Dedifferentiated amniotic fluid mesenchymal stem cell (primary cell): ENCODE results near the gene NOCT.
"Not testable (repeated sequence)": the region's sequence is repeated elsewhere in the genome, so short reads cannot be mapped to it uniquely, and the experiment has no call there.

Source experiments
- DNase-seq: peaks from one replicate; pipeline ENCODE4 v3.0.0-alpha.2; 2016; ENCODE audit errors: extremely low spot score

The NOCT gene

DNA sequence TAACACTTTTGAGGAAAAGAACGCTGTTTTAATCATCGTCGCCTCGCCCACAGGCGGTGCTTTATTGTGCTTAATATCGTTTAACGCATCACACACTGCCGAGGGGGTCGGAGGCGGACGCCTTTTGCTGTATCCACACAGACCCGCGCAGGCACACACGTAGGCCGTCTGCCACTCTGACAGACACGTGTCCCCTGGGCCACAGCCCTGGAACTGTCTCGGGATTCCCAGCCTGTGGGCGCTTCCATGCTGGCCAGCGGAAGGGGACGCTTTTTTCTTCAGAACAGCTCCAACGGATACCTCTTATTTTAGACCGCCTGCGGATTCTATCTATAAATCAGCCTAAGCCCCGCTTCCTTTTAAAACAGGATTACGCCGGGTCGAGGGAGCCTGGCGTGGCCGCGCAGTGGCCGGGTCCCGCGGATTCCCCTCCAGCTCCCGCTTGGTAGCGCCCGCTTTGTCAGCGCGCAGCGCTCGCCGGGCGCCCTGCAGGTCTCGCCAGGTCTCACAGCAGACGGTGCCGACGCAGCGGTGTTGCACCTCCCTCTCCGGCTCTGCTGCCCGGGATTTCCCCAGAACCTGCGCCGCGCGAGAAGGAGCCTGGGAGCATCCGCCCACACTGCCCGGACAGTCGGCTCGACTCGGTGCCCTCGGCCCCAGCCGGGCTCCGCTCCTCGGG, at the start of gene NOCT:
Gene NOCT (plus strand): TSS at position 513 of the 679 bp plus-strand sequence. CDS start 201 bp downstream, outside the sequence.
- peak; percentile 75 for DNase-seq

DNA sequence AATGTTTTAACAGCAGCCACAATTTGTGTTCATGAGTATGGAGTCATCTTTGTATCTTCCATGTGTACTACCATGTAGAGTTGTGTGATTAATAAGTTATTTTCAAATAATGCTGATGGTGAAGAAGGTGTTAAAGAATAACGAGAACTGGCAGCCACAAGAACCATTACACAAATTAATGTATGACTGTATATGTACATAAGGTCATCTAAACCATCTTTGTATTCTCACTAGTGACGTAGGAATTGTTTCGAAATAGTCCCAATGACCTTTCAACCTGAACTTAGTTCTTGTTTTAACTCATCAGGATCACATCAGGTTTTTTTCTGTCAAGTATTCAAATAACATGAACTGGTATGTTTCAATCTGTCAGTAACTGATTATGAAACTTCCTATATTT, 48.3 kb upstream of the NOCT start:
- no peak for DNase-seq

- DNase-seq, result no peak
Observed at GRCh38 chr4:138972956-138973801, 42.4 kb upstream of the NOCT start.

GRCh38 chr4:138975225-138975624, 40.4 kb upstream of the NOCT start:
- DNase-seq, result no peak

DNA sequence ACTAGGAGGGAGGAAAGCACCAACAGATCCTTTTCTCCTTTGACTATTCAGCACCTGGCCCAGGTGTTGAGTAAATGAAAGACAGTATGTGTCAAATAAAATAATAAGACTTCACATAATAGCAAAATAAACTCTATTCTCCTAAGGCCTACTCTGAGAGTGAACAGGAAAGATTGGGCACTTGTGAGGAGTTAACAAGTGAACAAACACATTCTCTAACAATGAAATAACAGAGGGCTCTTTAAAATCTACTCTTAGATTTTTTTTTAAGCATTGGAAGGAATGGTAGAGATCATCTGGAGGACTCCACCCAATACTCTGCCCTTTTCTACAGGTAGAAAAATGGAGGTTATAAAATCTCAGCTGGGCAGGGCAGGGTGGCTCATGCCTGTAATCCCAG, 39.1 kb upstream of the NOCT start:
- DNase-seq, result no peak

- DNase-seq, result no peak
Observed at GRCh38 chr4:138977524-138977923, 38.1 kb upstream of the NOCT start.

- DNase-seq, result no peak
Observed at GRCh38 chr4:138978028-138978585, 37.5 kb upstream of the NOCT start.

- DNase-seq, result no peak
Observed at GRCh38 chr4:138978600-138978999, 37.0 kb upstream of the NOCT start.

DNA sequence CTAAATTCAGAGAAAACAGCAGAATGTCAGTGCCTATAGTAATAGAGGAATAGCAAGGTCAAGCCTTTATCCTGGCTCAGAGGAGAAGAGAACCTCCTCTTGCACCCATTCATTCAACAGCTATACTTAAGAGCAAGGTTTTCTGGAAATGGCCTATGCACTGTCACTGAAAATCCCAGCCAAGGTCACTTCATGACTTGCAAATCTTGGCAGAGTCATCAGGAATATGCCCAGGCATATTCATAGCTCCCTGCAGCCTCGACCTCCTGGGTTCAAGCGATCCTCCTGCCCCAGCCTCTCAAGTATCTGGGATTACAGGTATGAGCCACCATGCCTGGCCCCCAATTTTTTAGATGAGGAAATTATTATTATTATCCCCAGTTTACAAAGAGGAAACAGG, 35.8 kb upstream of the NOCT start:
- DNase-seq, result no peak

DNA sequence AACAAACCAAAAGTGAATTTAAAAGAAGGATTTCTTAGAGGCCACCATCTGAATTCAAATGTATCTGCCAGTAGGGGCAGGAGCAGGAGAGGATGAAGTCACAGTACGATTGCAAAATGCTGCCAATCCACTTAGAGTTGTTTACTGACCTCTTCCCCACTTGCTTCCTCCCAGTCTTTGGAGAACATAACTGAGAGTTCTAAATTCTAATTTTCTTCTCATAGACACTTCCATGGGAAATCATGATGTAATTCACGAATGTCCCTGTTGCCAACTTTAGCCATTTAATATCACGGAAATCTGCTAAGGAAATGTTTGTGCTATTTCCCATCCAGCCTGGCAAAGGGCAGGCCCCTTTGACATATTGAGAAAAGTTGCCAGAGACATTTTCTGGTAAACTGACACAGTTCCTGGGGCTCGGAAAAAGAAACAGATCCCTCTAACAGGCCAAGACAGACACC, 33.6 kb upstream of the NOCT start:
- DNase-seq, result peak; percentile 34

- DNase-seq, result no peak
Observed at GRCh38 chr4:138982754-138983153, 32.8 kb upstream of the NOCT start.

DNA sequence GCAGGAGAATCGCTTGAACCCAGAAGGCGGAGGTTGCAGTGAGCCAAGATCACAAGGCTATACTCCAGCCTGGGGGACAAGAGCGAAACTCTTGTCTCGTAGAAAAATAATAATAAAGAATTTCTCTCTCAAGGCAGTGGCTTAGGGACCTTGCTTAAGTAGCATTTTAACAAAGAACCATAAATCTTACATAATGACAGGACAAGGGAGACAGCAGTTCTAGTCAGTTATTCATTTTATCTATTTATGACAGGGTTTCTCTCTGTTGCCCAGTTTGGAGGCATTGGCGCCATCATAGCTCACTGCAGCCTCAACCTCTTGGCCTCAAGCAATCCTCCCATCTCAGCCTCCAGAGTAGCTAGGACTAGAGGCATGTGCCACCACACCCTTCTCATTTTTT, 31.9 kb upstream of the NOCT start:
- DNase-seq, result no peak

- no peak for DNase-seq
Observed at GRCh38 chr4:138984647-138985046, 30.9 kb upstream of the NOCT start.

- DNase-seq, result no peak
Observed at GRCh38 chr4:138992676-138993075, 22.9 kb upstream of the NOCT start.

DNA sequence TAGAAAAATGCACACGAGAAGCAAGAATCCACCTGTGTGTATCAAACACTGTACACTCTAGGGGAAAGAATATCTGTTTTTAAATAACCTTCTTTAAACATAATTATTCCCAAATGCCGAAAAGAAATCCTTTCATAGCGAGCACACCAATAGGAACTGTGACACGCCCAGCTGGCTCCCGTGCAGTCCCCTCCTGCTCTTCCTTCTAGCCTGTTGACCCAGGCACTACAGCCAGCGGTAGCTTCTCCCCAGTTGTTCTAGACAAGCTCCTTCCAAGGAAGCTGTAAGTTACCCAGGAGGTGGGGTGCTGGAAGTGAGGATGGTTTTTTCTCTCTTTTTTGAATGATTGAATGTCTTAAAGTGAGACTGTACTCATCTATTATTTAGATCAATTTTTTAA, 19.5 kb upstream of the NOCT start:
- DNase-seq, result no peak

DNA sequence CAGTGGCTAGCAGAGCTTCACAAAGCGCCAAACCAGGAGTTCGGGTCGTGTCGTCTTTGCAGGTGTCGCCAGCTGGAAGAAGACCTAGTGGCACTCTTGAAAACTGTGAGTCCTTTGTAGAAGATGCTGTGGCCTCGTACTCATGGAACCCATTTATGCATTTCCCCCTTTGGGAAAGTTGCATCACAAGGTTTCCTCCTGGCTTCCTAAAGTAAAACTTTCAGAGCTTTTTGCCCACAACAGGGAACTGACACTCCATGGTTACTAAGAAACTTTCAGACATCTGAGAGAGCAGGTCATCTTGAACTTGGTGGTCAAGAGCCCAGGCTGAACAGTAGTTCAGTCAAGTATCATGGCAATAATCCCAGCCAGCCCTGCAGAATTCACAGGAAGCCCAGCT, 15.9 kb upstream of the NOCT start:
- no peak for DNase-seq

GRCh38 chr4:139000134-139000533, 15.4 kb upstream of the NOCT start:
- not testable (repeated sequence) for DNase-seq

DNA sequence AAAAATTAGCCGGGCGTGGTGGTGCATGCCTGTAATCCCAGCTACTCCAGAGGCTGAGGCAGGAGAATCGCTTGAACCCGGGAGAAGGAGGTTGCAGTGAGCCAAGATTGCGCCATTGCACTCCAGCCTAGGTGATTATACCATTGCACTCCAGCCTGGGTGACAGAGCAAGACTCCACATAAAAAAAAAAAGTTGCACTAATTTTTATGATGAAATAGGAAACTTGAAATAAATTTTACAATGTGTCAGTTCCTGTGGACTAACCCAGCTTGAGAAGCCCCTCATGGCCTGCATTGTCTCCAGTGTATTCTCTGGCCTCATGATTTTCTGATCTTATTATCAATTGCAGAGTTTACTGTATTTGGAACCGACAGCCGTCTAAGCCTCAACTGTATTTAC, 14.2 kb upstream of the NOCT start:
- not testable (repeated sequence) for DNase-seq

DNA sequence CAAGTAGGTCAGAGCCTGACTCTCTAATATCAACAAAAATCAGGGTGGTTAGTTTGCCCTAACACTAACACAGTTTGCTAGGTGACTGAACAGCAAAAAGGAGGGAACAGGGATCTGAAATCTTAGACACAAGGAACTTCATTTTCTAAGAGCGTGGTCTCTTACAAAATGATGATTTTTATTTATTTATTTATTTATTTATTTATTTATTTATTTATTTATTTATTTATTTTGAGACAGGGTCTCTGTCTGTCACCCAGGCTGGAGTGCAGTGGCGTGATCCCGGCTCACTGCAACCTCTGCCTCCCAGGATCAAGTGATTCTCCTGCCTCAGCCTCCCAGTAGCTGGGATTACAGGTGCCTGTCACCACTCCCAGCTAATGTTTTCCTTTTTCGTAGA, 11.9 kb upstream of the NOCT start:
- DNase-seq, result not testable (repeated sequence)

- DNase-seq, result no peak
Observed at GRCh38 chr4:139005774-139006173, 9.8 kb upstream of the NOCT start.

- no peak for DNase-seq
Observed at GRCh38 chr4:139007640-139008039, 7.9 kb upstream of the NOCT start.

- not testable (repeated sequence) for DNase-seq
Observed at GRCh38 chr4:139008278-139008677, 7.3 kb upstream of the NOCT start.

DNA sequence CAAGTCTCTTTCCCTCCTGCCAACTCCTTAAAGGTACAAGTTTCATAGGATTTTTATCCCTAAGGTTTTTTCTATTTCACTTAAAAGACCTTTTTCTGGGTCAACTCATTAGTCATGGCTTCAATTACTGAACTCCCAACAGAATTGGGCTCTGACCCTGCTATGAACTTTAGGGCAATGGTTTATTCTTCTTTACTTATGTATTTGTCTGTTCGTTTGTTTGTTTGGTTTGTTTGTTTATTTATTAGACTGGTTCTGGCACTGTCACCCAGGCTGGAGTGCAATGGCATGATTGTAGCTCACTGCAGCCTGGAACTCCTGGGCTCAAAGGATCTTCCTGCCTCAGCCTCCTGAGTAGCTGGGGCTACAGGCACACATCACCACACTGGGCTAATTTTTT, 5.9 kb upstream of the NOCT start:
- no peak for DNase-seq
